Thyroid gland (tissue), 4 donors: ENCODE results near the gene TMEM154.

Experiments used
- CTCF ChIP-seq, 6 experiments: fragments of 200-600 bp in 3 of 6; fragments of 450-650 bp in 3 of 6; sonication (generic) in 3 of 6; IDR thresholded peaks; one replicate each; pipeline ENCODE4 v1.5.1; 2016 to 2019; ENCODE audit warnings: antibody characterized with exemption in 6 of 6, mild to moderate bottlenecking in 2 of 6, inconsistent platforms in 1 of 6, moderate library complexity in 1 of 6
- POLR2A ChIP-seq, 2 donors: fragments of 450-650 bp; IDR thresholded peaks; one replicate each; pipeline ENCODE4 v1.6.1; 2017; ENCODE audit warnings: antibody characterized with exemption in 2 of 2, mild to moderate bottlenecking in 2 of 2, moderate library complexity in 1 of 2

- no peak for TF ChIP-seq CTCF (IDR thresholded peaks at IDR 0.05)
- TF ChIP-seq POLR2A (IDR thresholded peaks at IDR 0.05): no peak
Observed at GRCh38 chr4:152579916-152580315, 99.9 kb downstream of the TMEM154 start.
